Astrocyte (in vitro differentiated cells and primary cell): ENCODE results near the gene HEATR3. TPM values are rescaled to one million over a fixed set of nuclear protein-coding genes. Genes with fewer than 3 reads are reported as not detected.

Source experiments
- DNase-seq: peaks from one replicate; pipeline ENCODE4 v3.0.0-alpha.2; 2010; ENCODE audit warnings: low read depth
- FAIRE-seq: peaks from 2 replicates; lab custom pipeline; 2011; peaks lifted over from hg19 to GRCh38; lab: Jason Lieb, UNC
- H2AFZ ChIP-seq: 2 replicates; pipeline ENCODE4 v1.6.0; 2012; ENCODE audit warnings: low read depth, low read length, inconsistent platforms
- H3K27ac ChIP-seq: 2 replicates; pipeline ENCODE4 v1.5.1; 2011; ENCODE audit warnings: low read depth, low read length, inconsistent platforms
- H3K27me3 ChIP-seq: 2 replicates; pipeline ENCODE4 v1.6.0; 2011; ENCODE audit warnings: low read length, inconsistent platforms; ENCODE audit not compliant: insufficient read depth
- H3K36me3 ChIP-seq: 2 replicates; pipeline ENCODE4 v1.5.1; 2011; ENCODE audit warnings: low read length, inconsistent platforms; ENCODE audit not compliant: insufficient read depth
- H3K4me1 ChIP-seq: 2 replicates; pipeline ENCODE4 v1.5.1; 2011; ENCODE audit warnings: low read length, inconsistent platforms; ENCODE audit not compliant: insufficient read depth
- H3K4me2 ChIP-seq: 2 replicates; pipeline ENCODE4 v1.6.0; 2012; ENCODE audit warnings: low read length, inconsistent platforms
- H3K4me3 ChIP-seq: 2 replicates; pipeline ENCODE4 v1.5.1; 2011; ENCODE audit warnings: low read depth, mild to moderate bottlenecking, low read length, inconsistent platforms; ENCODE audit not compliant: insufficient read depth
- H3K79me2 ChIP-seq: 2 replicates; pipeline ENCODE4 v1.6.0; 2012; ENCODE audit warnings: mild to moderate bottlenecking, low read length, inconsistent platforms; ENCODE audit not compliant: insufficient read depth
- H3K9ac ChIP-seq: 2 replicates; pipeline ENCODE4 v1.6.0; 2012; ENCODE audit warnings: mild to moderate bottlenecking, low read length, inconsistent platforms
- H3K9me3 ChIP-seq: 2 replicates; pipeline ENCODE4 v1.5.1; 2012; ENCODE audit warnings: low read depth, mild to moderate bottlenecking, low read length, inconsistent platforms; ENCODE audit not compliant: insufficient read depth
- H4K20me1 ChIP-seq: 2 replicates; pipeline ENCODE4 v1.6.0; 2012; ENCODE audit warnings: low read length, inconsistent platforms; ENCODE audit not compliant: insufficient read depth
- H3K27ac Mint-ChIP-seq: one replicate; pipeline ENCODE4 v1.8.0; 2021; ENCODE audit warnings: mild to moderate bottlenecking, mixed read lengths; ENCODE audit not compliant: unreplicated experiment
- H3K27me3 Mint-ChIP-seq: one replicate; pipeline ENCODE4 v1.8.0; 2021; ENCODE audit warnings: low read depth, mixed read lengths; ENCODE audit not compliant: unreplicated experiment
- H3K36me3 Mint-ChIP-seq: one replicate; pipeline ENCODE4 v1.8.0; 2021; ENCODE audit warnings: low read depth, mixed read lengths; ENCODE audit not compliant: unreplicated experiment
- H3K4me1 Mint-ChIP-seq: one replicate; pipeline ENCODE4 v1.8.0; 2021; ENCODE audit warnings: low read depth, mixed read lengths; ENCODE audit not compliant: unreplicated experiment
- H3K4me3 Mint-ChIP-seq: one replicate; pipeline ENCODE4 v1.8.0; 2021; ENCODE audit warnings: mild to moderate bottlenecking, moderate library complexity, mixed read lengths; ENCODE audit not compliant: unreplicated experiment
- H3K9me3 Mint-ChIP-seq: one replicate; pipeline ENCODE4 v1.8.0; 2021; ENCODE audit warnings: mild to moderate bottlenecking, mixed read lengths; ENCODE audit not compliant: unreplicated experiment
- EZH2 ChIP-seq: IDR thresholded peaks from 2 replicates; pipeline ENCODE4 v1.6.1; 2012; ENCODE audit warnings: mild to moderate bottlenecking, low read length, inconsistent platforms; ENCODE audit not compliant: insufficient read depth
- total RNA-seq: library from RNA; stranded (reverse); gene quantifications from 2 replicates; pipeline ENCODE4 v1.2.1, GENCODE V29; 2021
- TF ChIP-seq, protein P1 (sequence below): IDR thresholded peaks from 2 replicates; pipeline ENCODE4 v1.5.1; 2011; ENCODE audit warnings: low read depth, mild to moderate bottlenecking, inconsistent platforms, low read length, moderate library complexity; ENCODE audit not compliant: insufficient read depth

Gene HEATR3
- total RNA-seq, 1 donor from 2014 or later, result 26.8 TPM

DNA sequence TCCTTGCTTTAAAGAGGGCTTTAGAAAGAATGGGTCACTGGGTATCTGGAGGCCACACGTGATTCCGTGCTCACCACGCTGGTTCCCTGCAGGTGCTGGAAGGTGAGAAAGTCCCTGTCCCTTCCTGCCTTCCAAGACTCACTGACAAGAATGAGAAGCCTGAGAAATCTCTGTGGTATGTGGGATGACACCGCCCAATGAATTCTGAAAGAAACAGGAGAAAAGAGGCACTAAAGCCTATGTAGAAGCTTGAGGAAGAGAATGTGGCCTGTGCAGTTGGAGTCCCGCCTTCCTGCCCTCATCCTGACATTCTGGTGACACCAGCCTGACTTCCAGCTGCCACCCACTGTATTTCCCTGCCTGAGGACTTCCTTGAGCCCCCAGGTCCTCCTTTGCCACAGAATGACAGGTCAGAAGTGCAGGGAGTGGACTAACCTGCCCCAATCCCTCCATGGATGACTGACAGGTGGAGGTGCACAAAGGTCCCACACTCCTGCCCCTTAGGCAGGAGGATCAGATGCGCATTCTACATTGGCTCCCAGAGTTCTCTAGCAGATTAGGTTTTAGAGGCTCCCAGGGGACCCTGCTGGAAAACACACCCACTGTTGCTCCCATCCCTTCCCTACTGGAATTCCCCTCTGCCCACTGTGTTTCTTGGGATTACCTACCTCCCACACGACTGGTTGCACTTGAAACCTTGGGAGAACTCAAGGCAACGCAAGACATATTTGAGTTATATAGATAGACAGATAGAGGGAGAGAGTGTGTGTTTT, 48.8 kb downstream of the HEATR3 start:
- H3K9me3 Mint-ChIP-seq, result peaks cover 3% of the 10 kb centered on the region
- no peak for DNase-seq
- Histone ChIP-seq H3K27ac (no peak overlapping the region), H3K4me1 (no peaks in the 10 kb centered on the region), H3K27me3 (no peaks in the 10 kb centered on the region), H3K9me3 (no peaks in the 10 kb centered on the region), H3K4me2 (no peak overlapping the region), H3K36me3 (no peaks in the 10 kb centered on the region), H4K20me1 (no peaks in the 10 kb centered on the region), H3K4me3 (no peak overlapping the region), H3K9ac (no peak overlapping the region), H2AFZ (no peak overlapping the region), H3K79me2 (no peaks in the 10 kb centered on the region)
- H3K4me1 Mint-ChIP-seq, result peaks cover 5% of the 10 kb centered on the region
- TF ChIP-seq EZH2, result no peak
- TF ChIP-seq, protein P1, sequence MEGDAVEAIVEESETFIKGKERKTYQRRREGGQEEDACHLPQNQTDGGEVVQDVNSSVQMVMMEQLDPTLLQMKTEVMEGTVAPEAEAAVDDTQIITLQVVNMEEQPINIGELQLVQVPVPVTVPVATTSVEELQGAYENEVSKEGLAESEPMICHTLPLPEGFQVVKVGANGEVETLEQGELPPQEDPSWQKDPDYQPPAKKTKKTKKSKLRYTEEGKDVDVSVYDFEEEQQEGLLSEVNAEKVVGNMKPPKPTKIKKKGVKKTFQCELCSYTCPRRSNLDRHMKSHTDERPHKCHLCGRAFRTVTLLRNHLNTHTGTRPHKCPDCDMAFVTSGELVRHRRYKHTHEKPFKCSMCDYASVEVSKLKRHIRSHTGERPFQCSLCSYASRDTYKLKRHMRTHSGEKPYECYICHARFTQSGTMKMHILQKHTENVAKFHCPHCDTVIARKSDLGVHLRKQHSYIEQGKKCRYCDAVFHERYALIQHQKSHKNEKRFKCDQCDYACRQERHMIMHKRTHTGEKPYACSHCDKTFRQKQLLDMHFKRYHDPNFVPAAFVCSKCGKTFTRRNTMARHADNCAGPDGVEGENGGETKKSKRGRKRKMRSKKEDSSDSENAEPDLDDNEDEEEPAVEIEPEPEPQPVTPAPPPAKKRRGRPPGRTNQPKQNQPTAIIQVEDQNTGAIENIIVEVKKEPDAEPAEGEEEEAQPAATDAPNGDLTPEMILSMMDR, result no peak
- FAIRE-seq, result no peak
- no peaks in the 10 kb centered on the region for H3K27me3 Mint-ChIP-seq
- H3K4me3 Mint-ChIP-seq, result no peak overlapping the region
- peaks cover 2% of the 10 kb centered on the region for H3K36me3 Mint-ChIP-seq
- peak overlapping the region; percentile 26 for H3K27ac Mint-ChIP-seq

DNA sequence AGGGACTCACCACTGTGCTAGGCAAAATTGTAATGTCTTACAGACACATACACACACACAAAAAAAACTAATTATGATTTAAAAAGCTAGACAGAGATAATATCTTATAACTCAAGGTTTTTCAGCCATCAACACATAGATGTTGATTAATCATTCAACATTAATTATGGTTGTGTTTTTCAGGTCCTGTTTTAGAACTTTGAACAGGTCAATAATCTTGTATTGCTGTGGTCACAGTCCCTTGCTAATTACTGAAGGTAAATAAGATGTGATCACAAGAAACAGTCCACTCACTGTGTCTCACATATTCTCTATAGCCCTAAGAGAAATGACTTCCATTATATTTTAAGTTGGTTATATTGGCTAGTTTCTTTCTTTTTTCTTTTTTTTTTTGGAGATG, 54.9 kb downstream of the HEATR3 start:
- Mint-ChIP-seq H3K4me1 (no peaks in the 10 kb centered on the region), H3K27ac (no peak overlapping the region), H3K4me3 (no peak overlapping the region), H3K27me3 (peaks cover 6% of the 10 kb centered on the region), H3K9me3 (peaks cover 9% of the 10 kb centered on the region), H3K36me3 (peaks cover 3% of the 10 kb centered on the region)
- no peaks in the 10 kb centered on the region for H3K9me3 ChIP-seq
- no peak for FAIRE-seq
- peaks cover 3% of the 10 kb centered on the region for H3K27me3 ChIP-seq
- H3K9ac ChIP-seq, result no peak overlapping the region
- TF ChIP-seq, protein P1, result no peak
- no peak for TF ChIP-seq EZH2
- H3K36me3 ChIP-seq, result no peaks in the 10 kb centered on the region
- DNase-seq, result no peak
- H4K20me1 ChIP-seq, result no peaks in the 10 kb centered on the region
- H3K4me3 ChIP-seq, result no peak overlapping the region
- H3K4me2 ChIP-seq, result no peak overlapping the region
- H3K27ac ChIP-seq, result no peak overlapping the region
- H2AFZ ChIP-seq, result no peak overlapping the region
- no peaks in the 10 kb centered on the region for H3K4me1 ChIP-seq
- H3K79me2 ChIP-seq, result no peaks in the 10 kb centered on the region

DNA sequence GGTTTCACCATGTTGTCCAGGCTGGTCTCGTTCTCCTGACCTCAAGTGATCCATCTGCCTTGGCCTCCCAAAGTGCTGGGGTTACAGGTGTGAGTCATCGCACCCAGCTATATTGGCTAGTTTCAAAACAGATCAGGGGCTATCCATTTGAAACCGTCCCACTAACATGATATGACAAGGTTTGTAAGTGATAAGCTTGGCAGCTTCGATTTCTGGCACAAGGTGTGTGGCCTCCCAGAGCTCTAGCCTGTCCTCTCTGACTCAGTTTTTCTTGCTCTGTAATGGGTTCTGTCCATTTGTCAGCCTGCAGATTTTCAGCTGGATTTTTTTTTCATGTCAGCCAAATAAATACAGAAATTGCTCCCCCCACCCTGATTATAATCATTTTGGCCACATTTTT, 55.5 kb downstream of the HEATR3 start:
- H3K4me3 Mint-ChIP-seq, result no peak overlapping the region

More for the DNA sequence above, 55.5 kb downstream of the HEATR3 start:
- no peak overlapping the region for H3K4me2 ChIP-seq
- Mint-ChIP-seq H3K4me1 (no peaks in the 10 kb centered on the region), H3K27me3 (peaks cover 6% of the 10 kb centered on the region), H3K36me3 (peaks cover 3% of the 10 kb centered on the region), H3K27ac (no peak overlapping the region), H3K9me3 (peaks cover 9% of the 10 kb centered on the region)
- TF ChIP-seq, protein P1, result no peak
- TF ChIP-seq EZH2, result no peak
- no peak overlapping the region for H3K9ac ChIP-seq
- H3K27me3 ChIP-seq, result peaks cover 3% of the 10 kb centered on the region
- no peaks in the 10 kb centered on the region for H3K9me3 ChIP-seq
- no peaks in the 10 kb centered on the region for H3K4me1 ChIP-seq
- H4K20me1 ChIP-seq, result no peaks in the 10 kb centered on the region
- H2AFZ ChIP-seq, result no peak overlapping the region
- H3K27ac ChIP-seq, result no peak overlapping the region
- H3K36me3 ChIP-seq, result no peaks in the 10 kb centered on the region
- FAIRE-seq (no peak), DNase-seq (no peak)
- no peak overlapping the region for H3K4me3 ChIP-seq
- H3K79me2 ChIP-seq, result no peaks in the 10 kb centered on the region
